A204.1 (cell line): Measurements from ENCODE around the gene SINHCAF.
"Not testable (repeated sequence)": the region's sequence is repeated elsewhere in the genome, so short reads cannot be mapped to it uniquely, and the experiment has no call there.

ENCODE experiments used
- FAIRE-seq: peaks from 2 replicates; lab custom pipeline; 2012; peaks lifted over from hg19 to GRCh38; lab: Jason Lieb, UNC

The SINHCAF gene

GRCh38 chr12:31260840-31261239 is 65.1 kb downstream of the SINHCAF start:
- no peak for FAIRE-seq

- FAIRE-seq = no peak
Observed at GRCh38 chr12:31259136-31259886, 66.6 kb downstream of the SINHCAF start.

- no peak for FAIRE-seq
Observed at GRCh38 chr12:31257784-31258183, 68.2 kb downstream of the SINHCAF start.

- FAIRE-seq = peak; percentile 98
Observed at GRCh38 chr12:31251707-31252611, 74.0 kb downstream of the SINHCAF start.

- FAIRE-seq = no peak
Observed at GRCh38 chr12:31250179-31250578, 75.8 kb downstream of the SINHCAF start.

GRCh38 chr12:31249356-31249755 is 76.6 kb downstream of the SINHCAF start:
- no peak for FAIRE-seq

- no peak for FAIRE-seq
Observed at GRCh38 chr12:31248815-31249214, 77.1 kb downstream of the SINHCAF start.

- no peak for FAIRE-seq
Observed at GRCh38 chr12:31248337-31248736, 77.6 kb downstream of the SINHCAF start.

- no peak for FAIRE-seq
Observed at GRCh38 chr12:31246470-31246850, 79.5 kb downstream of the SINHCAF start.

GRCh38 chr12:31245822-31246469 is 80.0 kb downstream of the SINHCAF start:
- no peak for FAIRE-seq

GRCh38 chr12:31242418-31242817 is 83.5 kb downstream of the SINHCAF start:
- not testable (repeated sequence) for FAIRE-seq

- FAIRE-seq = no peak
Observed at GRCh38 chr12:31238764-31239387, 87.1 kb downstream of the SINHCAF start.

- FAIRE-seq = not testable (repeated sequence)
Observed at GRCh38 chr12:31238333-31238732, 87.6 kb downstream of the SINHCAF start.

- no peak for FAIRE-seq
Observed at GRCh38 chr12:31236998-31237637, 88.8 kb downstream of the SINHCAF start.

GRCh38 chr12:31235868-31236395 is 90.0 kb downstream of the SINHCAF start:
- FAIRE-seq = no peak

- FAIRE-seq = no peak
Observed at GRCh38 chr12:31234955-31235867, 90.7 kb downstream of the SINHCAF start.

- FAIRE-seq = no peak
Observed at GRCh38 chr12:31234053-31234840, 91.7 kb downstream of the SINHCAF start.

- FAIRE-seq = no peak
Observed at GRCh38 chr12:31233061-31233730, 92.8 kb downstream of the SINHCAF start.

- no peak for FAIRE-seq
Observed at GRCh38 chr12:31232361-31232965, 93.5 kb downstream of the SINHCAF start.
